GM12874 (cell line): ENCODE data around the gene PAPPA2.
A peak's percentile ranks its signal among the peaks of the same experiment; 100 is the strongest.

ENCODE experiments used
- TF ChIP-seq, protein P1 (sequence below): IDR thresholded peaks from 2 replicates; pipeline ENCODE4 v1.5.1; 2011; ENCODE audit warnings: low read depth, mild to moderate bottlenecking, control low read depth, low read length, moderate library complexity; ENCODE audit not compliant: insufficient read depth

The PAPPA2 gene

DNA sequence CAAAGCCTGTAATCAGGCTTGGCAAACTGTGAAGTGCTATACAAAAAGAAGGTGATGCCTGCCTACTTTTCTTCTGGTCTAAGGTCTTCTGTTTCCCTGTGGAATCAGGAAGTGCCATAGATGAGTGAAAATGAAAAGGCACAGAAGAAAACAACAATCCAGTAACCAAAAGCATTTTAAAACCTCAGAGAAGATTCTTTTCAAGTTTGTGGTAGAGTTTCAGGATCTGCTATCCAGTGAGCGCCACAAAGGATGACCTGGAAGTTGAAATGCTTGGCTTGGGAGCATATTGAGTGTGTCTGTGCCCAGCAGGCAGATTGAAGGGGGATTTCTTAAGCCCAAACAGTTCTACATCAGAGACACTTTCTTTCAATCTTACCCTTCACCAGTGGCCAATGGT, 272.2 kb downstream of the PAPPA2 start:
- TF ChIP-seq, protein P1, sequence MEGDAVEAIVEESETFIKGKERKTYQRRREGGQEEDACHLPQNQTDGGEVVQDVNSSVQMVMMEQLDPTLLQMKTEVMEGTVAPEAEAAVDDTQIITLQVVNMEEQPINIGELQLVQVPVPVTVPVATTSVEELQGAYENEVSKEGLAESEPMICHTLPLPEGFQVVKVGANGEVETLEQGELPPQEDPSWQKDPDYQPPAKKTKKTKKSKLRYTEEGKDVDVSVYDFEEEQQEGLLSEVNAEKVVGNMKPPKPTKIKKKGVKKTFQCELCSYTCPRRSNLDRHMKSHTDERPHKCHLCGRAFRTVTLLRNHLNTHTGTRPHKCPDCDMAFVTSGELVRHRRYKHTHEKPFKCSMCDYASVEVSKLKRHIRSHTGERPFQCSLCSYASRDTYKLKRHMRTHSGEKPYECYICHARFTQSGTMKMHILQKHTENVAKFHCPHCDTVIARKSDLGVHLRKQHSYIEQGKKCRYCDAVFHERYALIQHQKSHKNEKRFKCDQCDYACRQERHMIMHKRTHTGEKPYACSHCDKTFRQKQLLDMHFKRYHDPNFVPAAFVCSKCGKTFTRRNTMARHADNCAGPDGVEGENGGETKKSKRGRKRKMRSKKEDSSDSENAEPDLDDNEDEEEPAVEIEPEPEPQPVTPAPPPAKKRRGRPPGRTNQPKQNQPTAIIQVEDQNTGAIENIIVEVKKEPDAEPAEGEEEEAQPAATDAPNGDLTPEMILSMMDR: no peak

DNA sequence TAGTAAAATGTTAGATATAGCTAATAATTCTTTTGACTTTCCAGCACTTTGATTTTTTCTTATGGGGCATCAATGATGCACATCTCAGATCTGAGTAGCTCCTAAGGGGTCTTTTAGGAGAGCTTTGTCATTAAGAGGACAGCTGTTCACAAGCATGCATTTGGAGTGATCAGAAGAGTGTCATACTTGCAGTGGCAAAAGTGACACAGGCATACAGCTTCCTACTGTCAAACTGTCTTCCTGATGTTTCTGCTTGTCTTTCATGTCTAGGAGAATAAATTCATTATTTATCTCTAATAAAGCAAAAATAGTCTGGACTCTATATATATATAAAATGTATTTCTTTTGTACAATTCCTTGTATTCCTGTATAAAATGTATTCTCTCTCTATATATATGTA, 273.0 kb downstream of the PAPPA2 start:
- TF ChIP-seq, protein P1: no peak

DNA sequence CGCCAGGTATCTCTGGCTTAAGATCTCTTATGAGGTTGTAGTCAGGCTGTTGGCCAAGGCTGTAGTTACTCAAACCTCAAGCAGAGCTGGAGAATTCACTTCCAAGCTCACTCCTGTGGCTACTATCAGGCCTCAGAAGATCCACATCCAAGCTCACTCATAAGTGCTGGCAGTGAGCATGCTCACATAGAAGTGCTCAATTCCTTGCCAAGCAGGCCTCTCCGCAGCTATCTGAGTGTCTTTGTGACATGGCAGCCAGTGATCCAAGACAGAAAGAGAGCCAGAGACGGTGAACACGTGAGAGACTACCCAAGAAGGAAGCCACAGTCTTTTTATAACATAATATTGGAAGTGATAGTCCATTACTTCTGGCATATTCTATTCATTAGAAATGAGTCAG, 278.2 kb downstream of the PAPPA2 start:
- TF ChIP-seq, protein P1: no peak

GRCh38 chr1:176742322-176742721, 279.3 kb downstream of the PAPPA2 start:
- TF ChIP-seq, protein P1: no peak

DNA sequence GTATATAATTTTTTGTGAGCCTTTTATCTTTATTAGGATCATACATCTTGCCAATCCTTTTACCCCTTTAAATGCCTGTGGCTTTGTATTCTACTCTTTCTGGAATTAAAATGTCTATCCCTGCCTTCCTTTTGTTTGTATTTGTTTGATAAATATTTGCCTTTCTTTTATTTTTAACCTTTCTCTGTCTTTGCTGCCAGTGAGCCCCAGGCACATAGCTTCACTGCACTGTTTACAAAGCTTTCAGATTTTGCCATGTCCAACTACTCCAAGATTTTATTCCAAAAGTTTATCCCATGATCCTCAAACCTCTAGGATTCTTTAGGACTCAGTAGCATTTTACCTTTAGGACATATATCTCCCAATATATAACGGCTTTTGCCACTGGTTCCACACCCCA, 281.2 kb downstream of the PAPPA2 start:
- TF ChIP-seq, protein P1: no peak

DNA sequence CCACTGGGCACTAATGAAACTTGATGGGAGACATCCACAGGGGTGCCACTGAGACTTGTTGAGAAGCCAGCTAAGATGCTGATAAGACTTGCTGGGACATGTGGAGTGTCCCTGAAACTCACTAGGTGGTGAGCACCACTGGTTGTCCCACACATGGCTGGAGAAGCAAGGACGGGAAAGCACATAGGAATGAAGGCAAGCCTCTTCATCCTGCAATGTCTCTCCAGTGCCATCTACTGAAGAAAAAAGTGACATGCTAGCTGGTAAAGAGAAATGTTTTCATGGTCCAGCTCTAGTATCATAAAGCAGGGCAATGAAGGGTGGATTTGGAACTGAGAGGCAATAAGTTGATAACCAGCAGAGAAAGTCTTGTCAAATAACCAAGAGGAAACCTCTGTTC, 283.0 kb downstream of the PAPPA2 start:
- TF ChIP-seq, protein P1: 0 out of 2 replicates have a peak, but pooled peaks have one; percentile 14

DNA sequence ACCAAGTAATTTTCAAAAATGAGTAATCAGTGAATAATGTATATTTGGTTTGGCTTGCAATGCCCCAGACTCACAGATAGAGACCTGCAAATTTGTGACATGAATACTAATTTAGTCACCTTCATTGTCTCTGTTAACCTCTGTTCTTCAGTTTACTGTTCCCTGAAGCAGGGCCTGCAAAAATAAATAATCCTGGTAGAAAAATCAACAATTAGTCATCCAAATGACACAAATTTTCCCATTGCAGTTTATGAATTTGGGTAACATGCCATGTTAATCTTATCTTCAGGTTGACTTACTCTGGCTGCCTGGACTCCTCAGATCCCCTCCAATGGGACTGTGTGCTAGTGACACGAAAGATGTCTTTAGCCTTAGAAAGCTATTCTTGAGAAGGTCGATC, 289.5 kb downstream of the PAPPA2 start:
- TF ChIP-seq, protein P1: no peak

DNA sequence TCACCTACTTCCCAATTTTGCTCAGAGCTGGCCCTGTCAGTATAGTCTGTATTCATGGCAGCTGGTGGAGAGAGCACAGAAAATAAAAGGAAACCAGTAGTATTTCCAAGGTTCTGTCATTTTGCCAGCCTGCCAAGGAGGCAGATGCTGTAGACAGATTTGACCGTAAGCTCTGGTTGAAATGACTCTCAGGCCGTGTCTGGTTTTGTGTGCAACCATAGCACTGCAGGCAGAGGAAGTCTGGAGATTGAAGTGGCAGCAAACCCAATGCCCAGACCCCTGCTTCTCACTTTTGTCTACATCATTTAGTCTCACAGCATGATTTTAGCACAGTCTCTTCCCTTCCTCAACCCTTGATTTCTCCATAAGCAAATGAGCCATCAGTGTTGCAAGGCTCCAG, 291.7 kb downstream of the PAPPA2 start:
- TF ChIP-seq, protein P1: no peak
